ENCODE results near the gene MEAK7. TPM values are rescaled to one million over a fixed set of nuclear protein-coding genes. Genes with fewer than 3 reads are reported as not detected.

Gene MEAK7
- total and polyA plus RNA-seq, 2 of the 4 experiments (the other 2 are of a cell fraction) = 27.4 to 39.0 TPM

- no peak overlapping the region for H2AK9ac ChIP-seq (replicated peaks; ENCODE audit: low read depth, low read length, poor library complexity)
- ATAC-seq (ENCODE audit: low read depth) (no peak), DNase-seq (no peak)
- no CpG with 5 or more reads among the region's 3 CpGs for WGBS, 2 experiments (ENCODE audit: extremely low coverage in 2 of 2, insufficient read length in 1 of 2)
- H2BK120ac ChIP-seq (ENCODE audit: low read depth, low read length) = no peak overlapping the region
- no peak overlapping the region for H2BK5ac ChIP-seq (ENCODE audit: low read depth, low read length, poor library complexity, severe bottlenecking)
- no peak overlapping the region for H3K56ac ChIP-seq (ENCODE audit: extremely low read depth, insufficient read depth, low read length)
- peaks cover 33 to 67% of the 10 kb centered on the region in 2 experiments for H3K79me1 ChIP-seq (ENCODE audit: low read depth in 1 of 2, low read length in 2 of 2)
- no peak overlapping the region for H2BK15ac ChIP-seq (ENCODE audit: low read depth, low read length)
- no peak for TF ChIP-seq SMC3 (IDR thresholded peaks at IDR 0.05; ENCODE audit: low read depth, low read length)
- TF ChIP-seq FOS (IDR thresholded peaks at IDR 0.05; ENCODE audit: low read depth, low read length) = no peak
- no peak overlapping the region for H2BK20ac ChIP-seq (ENCODE audit: low read depth, low read length)
- peaks cover 7% of the 10 kb centered on the region for H3K4me1 ChIP-seq (ENCODE audit: control insufficient read depth, insufficient read depth, low read length)
- H3K14ac ChIP-seq (replicated peaks; ENCODE audit: low read depth, low read length) = no peak overlapping the region
- H3K4me2 ChIP-seq (ENCODE audit: low read depth, low read length) = no peak overlapping the region
- H3K27me3 ChIP-seq (ENCODE audit: control insufficient read depth, insufficient read depth, low read length) = no peaks in the 10 kb centered on the region
- no peak overlapping the region for H4K8ac ChIP-seq (ENCODE audit: low read depth in 2 of 2, low read length in 2 of 2)
- in situ Hi-C loops (cut with MboI; ENCODE audit: low sequenced_read_pairs) = loop anchor here (25.0 kb wide), 1 partner anchor 535 kb away; the partner anchor contains the start of genes NECAB2 and OSGIN1
- peaks cover 54% of the 10 kb centered on the region for H3K36me3 ChIP-seq (ENCODE audit: control insufficient read depth, insufficient read depth, low read length)
- dilution Hi-C loops (cut with HindIII; ENCODE audit: low sequenced_read_pairs, unreplicated experiment) = no loop called here
- H4K20me1 ChIP-seq (ENCODE audit: insufficient read depth, low read length) = peaks cover 9% of the 10 kb centered on the region; the same call in 1 of the 2 replicates
- no peak overlapping the region for H3K4me3 ChIP-seq (ENCODE audit: insufficient read depth, low read depth, low read length)
- H3K18ac ChIP-seq (ENCODE audit: low read depth, low read length) = no peak overlapping the region
- no peak overlapping the region for H3K4ac ChIP-seq (ENCODE audit: low read depth, low read length)
- peaks cover 20% of the 10 kb centered on the region for H3K9me1 ChIP-seq (ENCODE audit: insufficient read depth, low read length)
- CTCF ChIA-PET = no interaction called here
- H3K9me3 ChIP-seq (ENCODE audit: control insufficient read depth, insufficient read depth, low read length) = peaks cover 2% of the 10 kb centered on the region; the same call in 1 of the 2 replicates
- no peak overlapping the region for H3K23ac ChIP-seq (ENCODE audit: low read depth, low read length)
- H4K5ac ChIP-seq (ENCODE audit: low read depth, low read length) = no peak overlapping the region
- BruUV-seq (replicated peaks) = no TSS peak
- intact Hi-C loops (cut with micrococcal nuclease) = no loop called here
- H3K27ac ChIP-seq (ENCODE audit: insufficient read depth, low read length) = no peak overlapping the region
- POLR2A ChIA-PET (ENCODE audit: unreplicated experiment) = no interaction called here
- H2AFZ ChIP-seq (replicated peaks; ENCODE audit: low read length, poor library complexity) = no peak overlapping the region
- no peak overlapping the region for H4K91ac ChIP-seq (ENCODE audit: insufficient read depth, low read depth, low read length)
- H3K9ac ChIP-seq (ENCODE audit: low read depth, low read length) = no peak overlapping the region
- no peak overlapping the region for H2AK5ac ChIP-seq (ENCODE audit: low read depth, low read length)
Measured at GRCh38 chr16:84496991-84497390, 7.5 kb downstream of the MEAK7 start.
